NCI-H2029 (cell line): ENCODE measurements around the gene DNAI7.

Source experiments
- DNase-seq: peaks from one replicate; lab custom pipeline; 2025; lab: John Stamatoyannopoulos, UW

Gene DNAI7

DNA sequence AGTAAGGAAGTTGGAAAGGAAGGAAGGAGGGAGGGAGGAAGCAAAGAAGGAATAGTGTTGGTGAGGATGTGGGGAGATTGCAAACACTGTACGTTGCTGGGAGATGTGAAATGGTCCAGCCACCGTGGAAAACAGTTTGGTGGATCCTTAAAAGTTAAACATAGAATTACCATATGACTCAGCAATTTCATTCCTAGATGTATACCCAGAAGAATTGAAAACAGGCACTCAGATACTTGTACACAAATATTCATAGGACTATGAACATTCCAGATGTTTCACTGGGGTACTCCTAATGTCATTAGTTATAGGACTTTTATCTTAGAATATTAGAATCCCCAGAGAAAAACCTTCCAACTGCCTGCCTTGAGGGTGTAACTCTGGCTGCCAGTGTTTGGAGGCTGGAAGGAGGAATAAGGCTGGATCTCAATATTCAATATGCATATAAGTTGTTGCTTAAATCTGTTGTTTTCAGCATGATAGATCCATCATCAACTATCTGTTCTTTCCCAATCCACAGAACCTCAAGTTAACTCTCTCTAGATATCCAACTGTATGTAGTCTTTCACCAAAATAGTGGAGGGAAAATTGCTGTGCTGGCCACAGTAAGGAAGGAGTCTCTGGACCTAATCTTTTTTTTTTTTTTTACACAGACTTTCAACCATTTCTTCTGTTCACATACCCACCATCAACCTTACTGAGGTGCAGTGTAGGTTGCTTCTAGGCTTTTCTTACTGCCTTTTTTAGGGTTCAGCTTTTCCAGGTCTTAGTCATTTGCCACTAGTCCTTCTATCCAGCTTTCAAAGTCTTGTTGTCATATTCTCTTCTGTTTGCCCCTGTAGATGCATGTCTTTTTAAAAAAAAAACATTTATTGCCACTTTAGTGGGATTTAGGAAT is 94.5 kb downstream of the DNAI7 start:
- DNase-seq = no peak

- DNase-seq = no peak
These were observed 96.0 kb downstream of the DNAI7 start for GRCh38 chr12:25099010-25099409.

- DNase-seq = peak; percentile 25
These were observed 105.2 kb downstream of the DNAI7 start for GRCh38 chr12:25089738-25090137.

DNA sequence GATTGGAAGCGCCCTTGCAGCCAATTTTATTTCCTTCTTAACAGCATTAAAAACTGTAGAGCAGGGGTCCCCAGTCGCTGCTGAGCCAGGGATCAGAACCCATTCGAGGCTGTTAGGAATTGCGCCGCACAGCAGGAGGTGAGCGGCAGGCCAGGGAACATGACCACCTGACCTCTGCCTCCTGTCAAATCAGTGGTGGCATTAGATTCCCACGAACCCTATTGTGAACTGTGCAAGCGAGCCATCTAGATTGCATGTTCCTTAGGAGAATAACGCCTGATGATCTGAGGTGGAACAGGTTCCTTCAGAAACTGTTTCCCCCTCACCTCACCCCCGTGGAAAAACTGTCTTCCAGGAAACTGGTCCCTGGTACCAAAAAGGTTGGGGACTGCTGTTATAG is 107.4 kb downstream of the DNAI7 start:
- no peak for DNase-seq

DNA sequence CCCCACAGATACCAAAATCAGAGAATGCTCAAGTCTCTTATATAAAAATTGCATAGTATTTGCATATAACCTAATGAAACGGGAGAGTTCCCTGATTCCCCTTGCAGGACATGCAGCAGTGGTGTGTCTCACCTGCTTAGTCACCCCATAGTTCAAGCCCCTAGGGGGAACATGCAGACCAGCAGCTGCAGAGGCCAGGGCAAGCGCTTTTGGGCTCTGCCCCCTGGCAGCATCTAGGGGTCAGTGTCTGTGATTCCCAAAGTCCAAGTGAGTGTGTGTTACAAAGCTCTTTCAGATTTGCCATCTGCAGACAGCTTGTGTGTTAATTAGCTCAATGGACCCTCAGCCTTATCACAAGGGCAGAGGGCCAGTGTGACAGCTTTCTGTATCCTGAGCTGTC is 110.1 kb downstream of the DNAI7 start:
- no peak for DNase-seq

DNA sequence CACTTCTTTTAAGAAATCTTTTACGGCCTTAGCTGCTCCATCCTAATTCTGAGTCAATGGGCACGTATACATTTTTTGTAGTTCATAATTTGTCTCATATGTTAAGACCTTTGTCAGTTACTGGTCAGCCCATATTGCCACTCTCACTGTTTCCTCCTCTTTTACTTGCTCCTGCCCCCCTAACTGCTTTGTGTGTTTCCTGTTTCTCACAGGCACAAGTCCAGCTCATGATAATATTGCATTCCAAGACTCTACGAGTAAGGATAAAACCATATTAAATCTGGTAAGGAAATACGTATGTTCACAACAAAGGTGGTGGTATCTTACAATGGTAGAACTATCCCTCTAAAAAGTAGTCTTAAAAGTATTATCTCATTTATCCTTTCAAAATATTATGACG is 111.7 kb downstream of the DNAI7 start:
- no peak for DNase-seq

GRCh38 chr12:25082628-25083027 is 112.3 kb downstream of the DNAI7 start:
- DNase-seq = no peak

GRCh38 chr12:25079393-25079792 is 115.6 kb downstream of the DNAI7 start:
- DNase-seq = no peak

DNA sequence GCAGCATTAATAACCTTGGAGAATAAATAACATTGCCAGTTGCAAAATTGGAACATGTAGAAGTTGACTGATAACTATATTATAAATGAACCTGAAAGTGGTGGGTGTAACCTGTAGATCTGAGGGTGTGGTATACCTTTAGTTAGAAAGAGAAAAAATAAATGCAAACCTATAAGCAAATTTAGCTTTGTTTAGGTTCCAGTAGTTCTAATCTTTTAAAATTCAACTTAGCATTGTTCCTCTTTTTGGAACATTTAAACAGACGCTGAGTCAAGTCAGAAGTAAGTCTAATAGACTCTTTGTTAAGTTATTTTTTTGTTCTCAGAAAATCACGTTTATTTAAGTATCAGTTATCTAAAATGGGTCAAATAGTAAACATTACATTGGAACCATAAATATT is 120.0 kb downstream of the DNAI7 start:
- DNase-seq = no peak

GRCh38 chr12:25074113-25074512 is 120.8 kb downstream of the DNAI7 start:
- DNase-seq = no peak

DNA sequence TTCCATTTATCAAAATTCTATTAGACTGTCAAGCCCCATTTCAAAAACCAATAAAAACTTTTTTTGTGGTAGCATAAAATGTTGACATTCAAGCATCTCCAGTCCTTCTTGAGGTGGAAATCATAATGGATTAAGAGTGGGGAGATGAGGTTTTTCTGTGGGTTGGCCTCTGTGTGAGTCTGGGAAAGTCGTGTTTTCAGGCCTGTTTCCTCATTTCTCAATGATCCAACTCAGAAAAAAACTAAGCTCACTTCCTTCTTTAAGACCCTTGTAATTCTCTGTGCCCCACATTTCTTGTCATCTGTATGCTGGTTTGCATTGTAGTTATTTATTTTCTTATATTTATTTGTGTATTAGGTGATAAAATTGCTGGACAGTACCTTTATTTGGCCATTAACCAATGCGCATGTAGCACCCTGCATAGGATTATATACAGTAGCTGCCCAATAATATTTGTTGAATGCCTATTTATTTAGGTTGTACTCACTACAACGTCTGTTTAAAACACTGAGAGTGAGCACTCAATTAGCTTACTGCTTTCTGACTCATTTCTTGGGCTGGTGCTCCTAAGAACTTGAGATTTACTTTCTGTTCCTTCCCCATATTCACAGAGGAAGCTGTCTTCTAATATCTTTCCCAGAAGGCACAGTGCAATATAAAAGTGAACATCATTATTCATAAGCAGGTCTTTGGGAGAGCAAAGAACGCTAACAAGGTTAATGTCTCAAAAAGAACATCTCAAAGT is 121.9 kb downstream of the DNAI7 start:
- no peak for DNase-seq

GRCh38 chr12:25071366-25071765 is 123.6 kb downstream of the DNAI7 start:
- no peak for DNase-seq

GRCh38 chr12:25069224-25069623 is 125.7 kb downstream of the DNAI7 start:
- DNase-seq = no peak

GRCh38 chr12:25065035-25065434 is 129.9 kb downstream of the DNAI7 start:
- DNase-seq = no peak

GRCh38 chr12:25063873-25064628 is 130.9 kb downstream of the DNAI7 start:
- DNase-seq = no peak

GRCh38 chr12:25058658-25059058 is 136.3 kb downstream of the DNAI7 start:
- no peak for DNase-seq
